ENCODE measurements around the gene HSPBP1.

Gene HSPBP1

DNA sequence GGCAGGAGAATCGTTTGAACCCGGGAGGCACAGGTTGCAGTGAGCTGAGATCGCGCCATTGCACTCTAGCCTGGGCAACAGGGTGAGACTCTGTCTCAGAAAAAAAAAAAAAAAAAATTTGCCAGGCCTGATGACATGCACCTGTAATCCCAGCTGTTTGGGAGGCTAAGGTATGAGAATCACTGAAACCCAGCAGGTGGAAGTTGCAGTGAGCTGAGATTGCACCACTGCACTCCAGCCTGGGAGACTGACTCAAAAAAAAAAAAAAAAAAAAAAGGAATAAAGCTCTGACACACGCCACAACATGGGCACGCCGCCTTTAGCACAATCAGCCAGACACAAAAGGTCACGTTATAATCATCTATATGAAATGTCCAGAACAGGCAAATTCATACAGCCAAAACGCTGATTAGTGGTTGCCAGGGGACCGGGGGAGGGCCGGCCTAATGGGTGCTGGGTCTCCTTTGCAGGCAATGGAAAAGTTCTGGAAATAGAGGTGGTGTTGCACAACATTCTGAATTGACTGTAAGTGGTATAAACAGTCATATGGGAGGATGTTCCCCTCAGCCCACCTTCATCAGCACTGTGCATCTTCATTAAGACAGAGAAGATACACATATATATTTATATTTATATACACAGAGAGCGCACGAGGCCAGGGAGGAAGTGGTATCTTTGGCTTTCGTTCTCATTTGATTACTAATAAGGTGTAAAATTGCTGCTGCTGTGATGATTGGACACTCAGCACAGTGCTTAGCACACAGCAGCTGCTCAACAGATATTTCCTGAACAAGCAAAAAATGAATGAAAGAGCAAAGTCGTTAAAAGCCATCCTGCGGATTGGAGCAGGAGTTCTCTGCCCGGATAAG lies 3.8 kb downstream of the HSPBP1 start:
- DNase-seq (ENCODE audit: low read depth) = no peak

DNA sequence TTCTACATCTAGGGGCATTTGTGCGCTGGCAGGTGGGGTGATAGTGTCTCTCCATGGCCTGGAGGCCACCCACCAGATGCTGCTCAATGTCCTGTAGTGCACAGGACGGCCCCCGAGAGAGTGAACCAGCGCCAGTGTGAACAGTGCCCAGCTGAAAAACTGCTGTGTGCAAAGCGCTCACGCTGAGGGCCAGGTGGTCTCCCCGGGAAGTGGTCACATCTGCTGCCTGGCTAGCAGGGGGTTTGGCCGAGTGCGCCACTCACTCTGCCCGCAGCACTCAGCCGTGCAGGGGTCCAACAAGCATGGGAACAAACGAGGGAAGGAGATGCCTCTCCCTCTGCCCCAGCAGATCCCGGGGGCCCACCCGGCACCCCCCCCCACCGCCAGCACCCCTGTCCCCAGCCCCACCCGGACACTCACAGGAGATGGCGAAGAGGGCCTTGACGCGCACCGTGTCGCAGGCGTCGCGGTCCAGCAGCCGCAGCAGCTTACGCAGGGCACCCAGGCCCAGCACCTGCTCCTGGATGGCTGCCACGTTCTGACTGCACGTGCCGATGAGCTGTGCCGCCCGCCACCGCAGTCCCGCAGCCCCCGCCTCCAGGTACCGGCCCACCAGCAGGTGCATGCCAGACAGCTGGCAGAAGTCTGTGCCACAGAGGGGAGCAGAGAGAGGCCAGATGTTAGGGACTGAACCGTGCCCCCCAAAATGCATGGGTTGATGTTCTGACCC lies 5.8 kb downstream of the HSPBP1 start:
- DNase-seq (ENCODE audit: low read depth) = no peak

DNA sequence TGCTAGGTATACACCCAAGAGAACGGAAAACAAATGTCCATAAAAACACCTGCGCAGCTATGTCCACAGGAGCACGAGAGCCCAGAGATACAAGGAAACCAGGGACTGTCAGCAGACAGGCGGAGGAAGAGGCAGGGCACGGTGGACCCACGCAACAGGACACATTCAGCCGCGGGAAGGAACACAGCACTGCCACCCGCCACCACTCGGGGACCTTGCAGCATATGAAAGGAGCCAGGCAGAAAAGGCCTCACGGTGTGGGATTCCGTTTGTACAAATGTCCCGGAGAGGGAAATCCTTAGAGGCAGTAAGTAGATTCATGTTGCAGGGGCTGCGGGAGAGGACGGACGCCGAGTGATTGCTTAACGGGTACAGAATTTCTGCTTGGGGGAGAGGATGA lies 7.8 kb downstream of the HSPBP1 start:
- DNase-seq (ENCODE audit: low read depth) = no peak

DNA sequence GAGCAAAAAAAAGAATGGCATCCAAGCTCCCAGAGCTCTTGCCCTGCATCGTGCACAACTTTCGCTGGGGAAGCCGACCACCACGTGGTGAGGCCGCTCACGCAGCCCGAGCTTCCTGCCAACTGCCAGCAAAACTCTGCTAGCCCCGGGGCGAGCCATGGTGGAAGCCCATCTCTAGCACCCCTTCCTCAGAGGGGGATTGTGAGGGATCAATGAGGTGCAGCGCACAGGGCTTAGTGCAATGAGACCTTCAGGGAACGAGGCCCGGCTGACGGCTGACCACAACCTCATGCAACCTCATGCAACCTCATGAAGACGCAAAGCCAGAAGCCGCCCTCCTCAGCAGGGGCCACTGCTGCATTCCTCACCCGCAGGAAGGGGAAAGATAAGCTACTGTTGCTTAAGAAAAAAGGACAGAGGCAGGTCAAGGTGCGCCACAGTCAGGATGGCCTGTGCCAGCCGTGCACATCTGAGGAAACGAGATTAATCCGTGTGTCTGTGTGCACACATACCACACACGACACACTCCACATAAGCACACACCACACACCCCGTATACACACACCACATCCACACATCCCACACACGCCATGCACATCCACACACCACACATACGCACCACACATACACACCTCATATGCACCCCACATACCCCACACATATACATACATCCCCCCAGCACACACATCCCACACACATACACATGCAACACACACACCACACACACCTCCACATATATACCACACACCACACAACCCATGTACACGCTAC lies 9.6 kb downstream of the HSPBP1 start:
- DNase-seq (ENCODE audit: low read depth) = no peak

DNA sequence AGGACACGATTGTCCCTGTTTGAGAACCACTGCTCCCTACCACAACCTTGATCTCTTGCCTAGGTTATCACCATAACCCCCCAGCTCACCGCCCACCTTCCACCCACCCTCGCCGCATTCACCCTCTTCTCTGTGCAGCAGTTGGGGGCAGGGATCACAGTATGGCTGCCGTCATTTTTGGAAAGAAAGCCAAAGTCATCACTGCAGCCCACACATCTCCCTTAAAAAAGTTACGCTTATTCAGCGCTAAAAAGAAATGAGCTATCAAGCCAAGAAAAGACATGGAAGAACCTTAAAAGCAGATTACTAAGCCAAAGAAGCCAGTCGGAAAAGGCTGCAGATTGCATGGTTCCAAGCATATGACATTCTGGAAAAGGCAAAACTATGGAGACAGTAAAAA lies 10.6 kb downstream of the HSPBP1 start:
- no peak for DNase-seq (ENCODE audit: low read depth)

DNA sequence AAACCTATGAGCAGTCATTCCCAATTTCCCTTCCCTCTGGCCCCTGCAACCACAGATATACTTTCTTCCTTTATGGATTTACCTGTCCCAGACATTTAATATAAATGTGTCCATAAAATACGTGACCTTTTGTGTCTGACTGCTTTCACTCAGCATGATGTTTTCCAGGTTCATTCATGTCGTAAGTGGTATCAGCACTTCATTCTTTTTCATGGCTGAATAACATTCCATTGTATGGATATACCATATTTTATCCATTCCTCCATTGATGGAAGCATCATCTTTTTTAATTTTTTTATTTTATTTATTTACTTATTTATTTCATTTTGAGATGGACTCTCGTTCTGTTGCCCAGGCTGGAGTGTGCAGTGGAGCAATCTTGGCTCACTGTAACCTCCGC lies 13.1 kb downstream of the HSPBP1 start:
- no peak for DNase-seq (ENCODE audit: low read depth)

DNA sequence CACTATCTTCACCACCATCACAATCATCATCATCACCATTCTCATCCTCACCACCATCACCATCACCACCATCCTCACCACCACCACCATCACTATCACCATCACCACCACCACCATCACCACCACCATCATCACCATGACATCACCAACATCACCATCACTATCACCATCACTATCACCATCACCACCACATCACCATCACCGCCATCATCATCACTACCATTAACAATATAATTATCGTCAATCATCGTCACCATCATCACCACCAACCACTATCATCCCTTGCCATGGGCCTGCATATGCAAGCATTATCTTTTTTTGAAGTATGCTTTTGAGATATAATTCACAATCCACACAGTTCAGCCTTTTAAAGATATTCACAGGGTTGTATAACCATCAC lies 13.5 kb downstream of the HSPBP1 start:
- DNase-seq (ENCODE audit: low read depth) = no peak

DNA sequence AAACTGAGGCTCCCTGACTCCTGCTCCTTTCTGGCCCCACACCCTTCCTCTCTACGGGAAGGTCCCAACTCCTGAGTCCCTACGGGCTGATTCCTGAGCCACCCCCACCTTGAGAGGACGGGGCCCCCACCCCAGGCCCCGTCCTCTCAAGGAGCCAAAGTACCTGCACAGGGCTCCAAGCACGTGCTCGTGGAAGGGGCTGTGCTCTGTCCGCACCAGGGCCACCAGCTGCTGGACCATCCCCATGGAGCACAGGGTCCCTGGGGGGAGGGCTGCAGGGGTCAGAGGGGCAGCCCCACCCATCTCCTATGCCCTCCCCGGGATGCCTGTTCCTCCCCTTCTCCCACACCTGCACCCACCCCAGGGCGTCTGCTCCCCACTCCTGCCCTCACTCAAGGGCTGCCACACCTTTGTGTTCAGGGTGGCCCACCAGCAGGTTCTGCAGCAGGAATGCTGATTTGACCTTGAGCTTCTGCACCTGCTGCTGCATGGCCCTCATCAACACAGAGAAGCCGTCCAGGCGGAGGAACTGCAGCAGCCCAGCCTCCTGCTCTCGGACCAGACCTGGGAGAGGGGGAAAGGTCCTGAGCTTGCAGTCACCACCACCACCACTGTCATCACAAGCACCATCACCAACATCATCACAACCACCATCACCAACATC lies 14.1 kb downstream of the HSPBP1 start:
- no peak for DNase-seq (ENCODE audit: low read depth)

DNA sequence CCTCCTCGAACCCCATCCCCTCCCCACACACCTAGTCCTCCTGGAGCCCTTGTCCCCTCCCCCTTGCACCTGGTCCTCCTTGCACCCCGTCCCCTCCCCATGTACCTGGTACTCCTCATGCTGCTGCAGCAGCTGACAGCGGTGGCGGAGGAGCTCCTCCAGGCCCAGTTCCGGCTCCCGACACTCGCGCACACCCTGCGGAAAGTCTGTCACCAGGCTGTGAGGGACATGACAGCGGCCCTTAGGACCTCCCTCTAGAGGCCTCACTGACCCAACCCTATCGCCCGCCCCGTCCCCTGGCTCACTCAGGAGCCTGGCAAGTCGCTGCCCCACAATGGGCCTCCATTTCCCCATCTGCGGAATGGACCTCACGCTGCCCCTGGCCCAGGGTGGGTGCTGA lies 14.7 kb downstream of the HSPBP1 start:
- no peak for DNase-seq (ENCODE audit: low read depth)

DNA sequence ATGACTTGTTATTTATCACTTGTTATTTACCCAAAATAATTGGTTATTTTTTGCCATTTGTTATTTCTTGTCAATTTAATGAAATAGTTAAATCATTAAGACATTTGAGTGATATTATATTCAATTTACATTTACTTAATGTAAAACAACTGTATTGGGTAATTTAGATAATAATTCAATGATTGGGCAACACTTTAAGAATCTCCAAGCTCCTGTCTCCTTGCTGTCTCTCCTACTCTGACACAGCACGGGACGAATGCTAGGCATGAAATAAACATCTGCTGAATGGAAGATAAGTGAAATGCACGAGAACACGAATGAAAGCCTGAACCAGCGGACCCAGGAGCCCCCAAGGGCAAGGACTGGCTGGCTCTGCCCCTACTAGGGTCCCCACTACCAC lies 15.4 kb downstream of the HSPBP1 start:
- no peak for DNase-seq (ENCODE audit: low read depth)

DNA sequence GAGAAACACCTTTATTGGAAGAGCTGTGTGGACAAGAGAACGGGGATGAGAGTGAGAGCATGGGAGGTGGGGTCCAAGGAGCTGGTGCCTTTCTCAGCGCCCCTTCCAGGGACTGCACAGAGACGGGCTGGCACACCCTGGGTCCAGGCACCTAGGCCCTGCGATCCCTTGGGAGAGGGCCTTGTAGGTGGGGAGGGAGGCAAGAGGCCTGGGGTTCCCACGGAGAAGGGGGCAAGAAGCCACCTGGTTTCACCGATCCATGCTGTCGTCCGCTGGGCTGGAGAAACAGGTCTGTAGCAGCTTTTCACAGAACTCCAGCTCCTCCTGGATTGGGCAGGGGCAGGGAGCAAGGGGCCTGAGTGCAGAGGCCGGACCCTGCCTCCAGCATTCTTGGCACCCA lies 17.6 kb downstream of the HSPBP1 start:
- no peak for DNase-seq (ENCODE audit: low read depth)

DNA sequence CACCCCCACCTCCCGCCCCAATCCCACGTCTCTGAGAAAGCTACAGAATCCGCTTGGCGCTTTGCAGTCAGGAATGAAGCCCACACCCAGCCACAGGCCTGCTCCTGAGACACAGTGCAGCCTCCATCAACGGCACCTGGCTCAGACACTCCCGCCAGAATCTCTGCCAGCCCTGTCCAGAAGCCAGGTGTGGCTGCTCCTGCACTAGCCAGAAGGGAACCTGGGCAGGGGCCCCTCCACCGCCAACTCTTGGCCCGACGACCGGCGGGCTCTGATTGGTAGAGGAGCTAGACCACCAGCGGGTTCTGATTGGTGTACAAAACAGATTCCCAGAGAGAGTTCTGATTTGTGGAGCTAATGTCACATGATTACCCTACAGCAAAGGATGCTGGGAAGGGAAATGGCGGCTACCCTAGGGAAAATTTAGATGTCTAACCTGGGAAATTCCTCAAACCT lies 18.2 kb downstream of the HSPBP1 start:
- DNase-seq (ENCODE audit: low read depth) = no peak

DNA sequence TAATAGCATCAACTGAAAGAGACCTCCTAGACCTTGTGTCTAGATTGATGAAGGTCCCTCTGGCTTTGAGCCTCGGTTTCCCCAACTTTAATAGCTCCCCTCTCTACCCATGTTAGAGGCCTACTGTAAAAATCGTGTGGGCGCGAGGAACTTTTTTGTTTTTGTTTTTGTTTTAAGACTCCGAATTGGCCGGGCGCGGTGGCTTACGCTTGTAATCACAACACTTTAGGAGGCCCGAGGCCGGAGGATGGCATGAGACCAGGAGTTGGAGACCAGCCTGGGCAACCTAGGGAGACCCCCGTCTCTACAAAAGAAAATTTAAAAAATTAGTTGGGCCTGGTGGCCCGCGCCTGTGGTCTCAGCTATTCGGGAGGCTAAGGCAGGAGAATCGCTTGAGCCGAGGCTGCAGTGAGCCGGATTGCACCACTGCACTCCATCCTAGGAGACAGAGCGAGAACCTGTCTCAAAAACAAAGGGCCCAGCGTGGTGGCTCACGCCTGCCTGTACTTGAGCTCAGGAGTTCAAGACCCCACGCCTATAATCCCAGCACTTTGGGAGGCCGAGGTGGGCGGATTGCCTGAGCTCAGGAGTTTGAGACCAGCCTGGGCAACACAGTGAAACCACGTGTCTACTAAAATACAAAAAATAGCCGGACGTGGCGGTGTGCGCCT lies 20.2 kb downstream of the HSPBP1 start:
- DNase-seq (ENCODE audit: low read depth) = no peak

DNA sequence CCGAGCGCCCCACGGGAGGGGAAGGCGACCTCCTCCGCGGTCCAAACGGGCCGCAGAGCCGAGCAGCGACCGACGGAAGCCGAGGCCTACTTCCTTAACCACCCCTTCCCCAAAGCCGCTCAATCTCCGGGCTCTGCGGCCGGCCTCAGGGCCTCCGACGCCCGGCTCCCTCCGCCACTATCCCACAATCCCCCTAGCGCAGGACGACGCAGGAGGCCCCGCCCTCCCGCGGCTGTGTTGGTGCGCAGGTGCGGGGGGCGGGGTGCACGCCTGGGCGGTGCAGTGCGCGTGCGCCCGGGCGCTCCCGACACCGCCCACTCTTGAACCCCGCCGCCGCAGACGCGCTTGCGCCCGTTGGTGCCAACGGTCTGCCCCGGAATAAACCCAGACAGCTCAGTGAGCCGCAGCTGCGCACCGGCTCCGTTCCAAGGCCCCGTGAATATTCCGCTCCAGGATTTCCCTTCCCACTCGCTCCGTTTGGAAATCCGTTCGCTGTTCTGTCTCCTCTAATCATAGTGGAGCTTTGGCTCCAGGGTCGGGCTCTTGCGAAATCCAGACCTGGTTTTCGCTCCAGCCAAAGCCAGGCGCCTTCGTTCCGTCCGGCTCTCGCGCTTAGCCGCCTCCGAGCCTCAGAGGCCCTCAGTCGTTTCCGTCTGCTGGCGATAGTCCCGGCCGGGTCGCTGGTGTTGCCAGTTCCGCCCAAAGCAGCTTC lies 20.9 kb downstream of the HSPBP1 start, which contains the start of gene PPP6R1:
Gene PPP6R1 (minus strand): TSS at position 190 of the 712 bp plus-strand sequence. CDS start 11,914 bp downstream, outside the sequence.
- DNase-seq (ENCODE audit: low read depth) = peak; percentile 92

DNA sequence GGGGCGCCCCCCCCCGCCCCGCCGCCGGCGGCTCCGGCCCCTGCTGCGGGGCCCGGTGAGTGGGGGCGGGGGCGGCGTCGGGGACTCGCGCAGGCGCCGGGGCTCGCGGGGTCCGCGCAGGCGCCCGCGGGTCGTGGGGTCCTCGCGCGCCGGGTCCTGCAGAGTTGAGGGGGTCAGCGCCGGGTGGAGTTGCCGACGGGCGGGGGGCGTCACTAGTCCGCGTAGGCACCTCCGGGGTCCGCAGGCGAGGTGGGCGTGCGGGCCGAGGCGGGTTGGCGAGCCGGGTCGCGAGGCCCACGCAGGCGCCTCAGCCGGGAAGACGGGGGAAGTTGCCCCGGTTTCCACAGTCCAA lies 21.5 kb downstream of the HSPBP1 start:
- DNase-seq (ENCODE audit: low read depth) = peak; percentile 40

DNA sequence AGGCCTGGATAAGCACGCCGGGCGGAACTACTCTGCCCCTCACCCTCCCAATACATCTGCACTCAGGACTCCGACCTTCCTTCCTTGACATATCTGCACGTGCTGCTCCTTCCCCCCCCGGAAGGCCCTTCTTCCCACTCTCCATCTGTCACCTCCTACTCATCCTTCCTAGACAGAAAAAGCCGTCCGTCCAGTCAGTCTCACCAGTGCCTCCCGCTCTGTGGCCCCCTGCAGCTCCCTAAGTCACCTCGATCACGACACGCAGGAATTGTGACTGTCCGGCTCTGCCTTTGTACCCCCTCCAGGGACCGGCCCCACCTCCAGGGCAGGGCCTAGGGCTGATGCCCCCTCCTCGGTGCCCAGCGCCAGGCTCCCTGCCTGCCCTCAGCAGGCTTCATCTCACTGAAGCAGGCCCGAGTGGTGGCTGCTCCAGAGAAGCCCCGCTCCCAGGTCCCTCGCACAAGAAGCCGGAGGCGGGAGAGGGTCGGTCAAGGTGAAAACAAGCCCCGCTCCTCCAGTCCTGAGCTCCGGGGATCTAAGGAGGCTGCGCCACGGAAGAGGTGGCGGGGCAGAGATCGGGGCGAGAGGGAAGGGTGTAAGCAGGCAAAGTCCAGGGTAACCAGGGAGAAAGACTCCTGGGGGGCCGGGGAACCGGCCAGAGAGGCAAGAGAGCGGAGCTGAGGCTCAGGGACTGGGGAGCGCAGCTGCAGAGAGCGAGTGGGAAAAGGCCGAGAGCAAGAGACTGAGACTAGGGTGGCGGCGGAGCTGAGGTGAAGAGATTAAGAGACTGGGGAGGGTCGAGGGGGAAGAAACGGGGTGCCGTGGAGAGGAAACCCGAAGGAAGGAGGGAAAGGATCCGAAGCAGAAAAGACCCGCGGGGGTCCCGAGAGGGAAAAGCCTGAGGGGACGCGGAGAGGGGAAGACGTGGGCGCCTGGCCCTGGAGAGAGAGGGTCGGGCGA lies 22.2 kb downstream of the HSPBP1 start:
- no peak for DNase-seq (ENCODE audit: low read depth)

DNA sequence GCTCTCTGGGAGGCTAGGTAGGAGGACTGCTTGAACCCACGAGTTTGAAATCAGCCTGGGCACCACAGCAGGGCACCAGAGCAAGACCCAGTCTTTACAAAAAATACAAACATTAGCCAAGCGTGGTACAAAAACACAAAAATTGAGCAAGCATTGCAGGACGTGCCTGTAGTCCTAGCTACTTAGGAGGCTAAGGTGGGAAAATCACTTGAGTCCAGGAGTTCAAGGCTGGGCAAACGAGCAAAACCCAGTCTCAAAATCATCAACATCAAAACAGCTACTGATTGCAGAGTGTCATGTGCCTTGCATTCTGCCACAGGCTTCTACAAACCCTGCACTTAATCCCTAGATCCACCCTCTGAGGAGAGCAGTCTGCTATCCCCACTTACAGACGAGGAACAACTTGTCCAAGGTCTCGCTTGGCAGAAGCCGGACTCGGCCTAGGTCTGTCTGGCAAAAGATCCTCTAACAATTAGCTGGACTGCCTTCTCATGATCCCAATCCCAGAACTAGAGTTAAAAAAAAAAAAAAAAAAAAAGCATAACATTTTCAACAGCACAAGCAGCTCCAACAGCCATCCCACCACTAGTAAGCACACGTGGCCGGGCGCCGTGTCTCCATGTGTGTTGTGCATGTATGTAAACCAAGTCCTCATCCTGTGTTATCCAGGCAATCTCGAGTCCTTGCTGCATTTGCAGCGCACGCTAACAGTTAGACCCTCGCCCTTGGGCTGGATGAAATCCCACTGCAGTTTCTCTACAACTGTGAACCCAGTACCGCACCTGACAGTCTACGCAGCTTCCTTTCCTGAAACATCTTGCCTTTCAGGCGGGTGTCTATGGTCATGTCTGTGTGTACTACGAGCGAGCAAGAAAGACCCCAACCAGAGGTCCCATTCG lies 23.1 kb downstream of the HSPBP1 start:
- no peak for DNase-seq (ENCODE audit: low read depth)

DNA sequence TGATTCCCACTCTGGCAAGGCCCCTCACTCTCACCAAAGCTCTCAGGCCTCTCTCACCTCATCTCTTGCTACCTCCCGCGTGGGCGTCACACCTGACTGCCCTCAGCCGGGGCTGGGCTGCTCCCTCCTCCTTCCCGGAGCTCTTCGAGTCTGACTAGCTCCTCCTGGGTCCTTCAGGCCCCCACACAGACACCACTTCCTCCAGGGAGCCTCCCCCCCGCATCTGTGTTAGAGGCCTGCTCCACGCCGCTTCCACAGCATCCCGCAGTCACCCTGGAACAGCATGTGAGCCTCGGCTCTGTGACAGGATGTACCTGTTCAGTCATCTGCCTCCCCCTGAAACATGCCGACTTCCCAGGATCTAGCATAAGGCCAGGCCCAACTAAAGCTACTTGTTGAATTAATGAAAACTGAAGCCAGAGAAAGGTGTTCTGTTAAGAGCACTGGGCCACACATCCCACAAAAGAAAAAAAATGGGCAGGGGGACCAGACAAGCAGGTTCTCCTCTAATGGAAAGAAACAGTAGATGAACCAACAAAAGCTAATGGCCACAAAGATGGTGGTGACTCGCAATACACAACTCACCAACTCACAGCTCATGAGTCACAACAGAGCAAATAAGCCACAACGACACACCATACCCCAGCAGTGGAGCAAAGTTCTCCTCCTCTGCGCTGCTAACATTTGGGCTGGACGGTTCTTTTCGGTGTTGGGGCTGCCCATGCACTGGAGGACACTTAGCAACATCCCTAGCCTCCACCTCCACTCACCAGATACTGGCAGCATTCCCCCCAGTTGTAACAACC lies 24.1 kb downstream of the HSPBP1 start:
- peak; percentile 22 for DNase-seq (ENCODE audit: low read depth)
